ENCODE data around the gene AKT1S1. TPM values are rescaled to one million over a fixed set of nuclear protein-coding genes. Genes with fewer than 3 reads are reported as not detected.

The AKT1S1 gene
- total and polyA plus RNA-seq, 2 donors (not counting 3 experiments of a cell fraction or from before 2014, with no cell fraction given) = 64.2 to 68.3 TPM

DNA sequence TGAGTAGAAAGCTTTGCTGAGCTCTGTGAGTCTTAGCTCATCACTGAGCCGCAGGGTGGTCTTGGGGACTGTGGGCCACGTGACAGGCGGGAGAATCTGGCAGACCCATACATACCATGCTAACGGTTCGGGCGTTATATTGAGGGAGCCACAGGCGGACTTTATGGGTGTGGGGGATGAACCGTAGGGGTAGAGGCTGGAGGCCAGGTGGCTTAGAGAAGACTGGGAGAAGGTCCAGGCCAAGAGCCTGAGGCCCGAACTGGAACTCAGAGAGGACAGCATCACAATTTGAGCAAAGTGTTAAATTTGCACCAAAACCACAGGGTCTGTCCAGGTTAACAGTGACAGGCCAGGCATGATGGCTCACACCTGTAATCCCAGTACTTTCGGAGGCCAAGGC, 36.6 kb upstream of the AKT1S1 start:
- H3K27ac ChIP-seq (ENCODE audit: insufficient read depth, low read depth, low read length) = no peak overlapping the region
- TF ChIP-seq, protein P1, sequence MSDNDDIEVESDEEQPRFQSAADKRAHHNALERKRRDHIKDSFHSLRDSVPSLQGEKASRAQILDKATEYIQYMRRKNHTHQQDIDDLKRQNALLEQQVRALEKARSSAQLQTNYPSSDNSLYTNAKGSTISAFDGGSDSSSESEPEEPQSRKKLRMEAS (IDR thresholded peaks at IDR 0.05; ENCODE audit: insufficient read depth, insufficient read length) = no peak
- TF ChIP-seq GATA2 (IDR thresholded peaks at IDR 0.05; ENCODE audit: insufficient read depth, insufficient read length, low read depth, low read length) (no peak), POLR2AphosphoS5 (IDR thresholded peaks at IDR 0.05; ENCODE audit: insufficient read depth, low read depth, low read length) (no peak), MYC (IDR thresholded peaks at IDR 0.05; ENCODE audit: low read depth, low read length) (no peak), FOS (IDR thresholded peaks at IDR 0.05; ENCODE audit: borderline replicate concordance, insufficient read depth, low read length) (no peak), JUN (IDR thresholded peaks at IDR 0.05; ENCODE audit: borderline replicate concordance, insufficient read depth, insufficient read length, low read depth) (no peak), POLR2A (IDR thresholded peaks at IDR 0.05; ENCODE audit: low read depth, low read length) (no peak), EZH2 (IDR thresholded peaks at IDR 0.05; ENCODE audit: borderline replicate concordance, low read depth, low read length, severe bottlenecking) (no peak)
- TF ChIP-seq, protein P2, sequence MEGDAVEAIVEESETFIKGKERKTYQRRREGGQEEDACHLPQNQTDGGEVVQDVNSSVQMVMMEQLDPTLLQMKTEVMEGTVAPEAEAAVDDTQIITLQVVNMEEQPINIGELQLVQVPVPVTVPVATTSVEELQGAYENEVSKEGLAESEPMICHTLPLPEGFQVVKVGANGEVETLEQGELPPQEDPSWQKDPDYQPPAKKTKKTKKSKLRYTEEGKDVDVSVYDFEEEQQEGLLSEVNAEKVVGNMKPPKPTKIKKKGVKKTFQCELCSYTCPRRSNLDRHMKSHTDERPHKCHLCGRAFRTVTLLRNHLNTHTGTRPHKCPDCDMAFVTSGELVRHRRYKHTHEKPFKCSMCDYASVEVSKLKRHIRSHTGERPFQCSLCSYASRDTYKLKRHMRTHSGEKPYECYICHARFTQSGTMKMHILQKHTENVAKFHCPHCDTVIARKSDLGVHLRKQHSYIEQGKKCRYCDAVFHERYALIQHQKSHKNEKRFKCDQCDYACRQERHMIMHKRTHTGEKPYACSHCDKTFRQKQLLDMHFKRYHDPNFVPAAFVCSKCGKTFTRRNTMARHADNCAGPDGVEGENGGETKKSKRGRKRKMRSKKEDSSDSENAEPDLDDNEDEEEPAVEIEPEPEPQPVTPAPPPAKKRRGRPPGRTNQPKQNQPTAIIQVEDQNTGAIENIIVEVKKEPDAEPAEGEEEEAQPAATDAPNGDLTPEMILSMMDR (IDR thresholded peaks at IDR 0.05; ENCODE audit: extremely low read depth in 1 of 2, insufficient read depth in 1 of 2, low read depth in 1 of 2, low read length in 2 of 2) = no peak
- peaks cover 10 to 24% of the 10 kb centered on the region in 2 experiments for H3K36me3 ChIP-seq (ENCODE audit: control insufficient read depth in 2 of 2, extremely low read depth in 1 of 2, insufficient read depth in 2 of 2, low read length in 2 of 2)
- H3K9me1 ChIP-seq (replicated peaks; ENCODE audit: control insufficient read depth, extremely low read depth, insufficient read depth, low read length) = no peaks in the 10 kb centered on the region
- H2AFZ ChIP-seq (ENCODE audit: low read depth, low read length) = no peak overlapping the region
- no peak overlapping the region for H3K4me2 ChIP-seq (ENCODE audit: insufficient read depth, low read length)
- no peaks in the 10 kb centered on the region for H3K27me3 ChIP-seq (ENCODE audit: control insufficient read depth in 2 of 2, insufficient read depth in 2 of 2, low read length in 2 of 2)
- H3K9me3 ChIP-seq (replicated peaks; ENCODE audit: control insufficient read depth, insufficient read depth, low read length) = no peaks in the 10 kb centered on the region
- DNase-seq (ENCODE audit: low read depth, low spot score) (no peak), FAIRE-seq (no peak)
- CTCF ChIA-PET = interaction anchor here (1.2 kb wide), 1 partner anchor 15 kb away, joined by 3 read pairs; the partner anchor contains the start of gene ATF5
- no peak overlapping the region for H3K4me3 ChIP-seq (replicated peaks in 1 of 3; ENCODE audit: insufficient read depth in 1 of 3, low read depth in 1 of 3, low read length in 3 of 3)
- H4K20me1 ChIP-seq (replicated peaks; ENCODE audit: control insufficient read depth, extremely low read depth, insufficient read depth, low read length) = no peaks in the 10 kb centered on the region
- dilution Hi-C loops (cut with MboI; ENCODE audit: extremely low pct_ligation_motif_present, low sequenced_read_pairs) (no loop called here), intact Hi-C loops (cut with micrococcal nuclease) (no loop called here)
- H3K79me2 ChIP-seq (ENCODE audit: control insufficient read depth, insufficient read depth, low read length) = peaks cover 29% of the 10 kb centered on the region
- POLR2A ChIA-PET = no interaction called here
- no peaks in the 10 kb centered on the region for H3K4me1 ChIP-seq (ENCODE audit: control insufficient read depth, extremely low read depth, insufficient read depth, low read length)
- BruUV-seq (replicated peaks) = no TSS peak
- no peak overlapping the region for H3K9ac ChIP-seq (replicated peaks; ENCODE audit: extremely low read depth, insufficient read depth, low read length)

Measured in endothelial cell of umbilical vein (primary cell).